ENCODE data around the gene HPCAL1.

GRCh38 chr2:10305254-10305635, 2.5 kb downstream of the HPCAL1 start:
- no peak for TF ChIP-seq POLR2A (IDR thresholded peaks at IDR 0.05)
- TF ChIP-seq, protein P1, sequence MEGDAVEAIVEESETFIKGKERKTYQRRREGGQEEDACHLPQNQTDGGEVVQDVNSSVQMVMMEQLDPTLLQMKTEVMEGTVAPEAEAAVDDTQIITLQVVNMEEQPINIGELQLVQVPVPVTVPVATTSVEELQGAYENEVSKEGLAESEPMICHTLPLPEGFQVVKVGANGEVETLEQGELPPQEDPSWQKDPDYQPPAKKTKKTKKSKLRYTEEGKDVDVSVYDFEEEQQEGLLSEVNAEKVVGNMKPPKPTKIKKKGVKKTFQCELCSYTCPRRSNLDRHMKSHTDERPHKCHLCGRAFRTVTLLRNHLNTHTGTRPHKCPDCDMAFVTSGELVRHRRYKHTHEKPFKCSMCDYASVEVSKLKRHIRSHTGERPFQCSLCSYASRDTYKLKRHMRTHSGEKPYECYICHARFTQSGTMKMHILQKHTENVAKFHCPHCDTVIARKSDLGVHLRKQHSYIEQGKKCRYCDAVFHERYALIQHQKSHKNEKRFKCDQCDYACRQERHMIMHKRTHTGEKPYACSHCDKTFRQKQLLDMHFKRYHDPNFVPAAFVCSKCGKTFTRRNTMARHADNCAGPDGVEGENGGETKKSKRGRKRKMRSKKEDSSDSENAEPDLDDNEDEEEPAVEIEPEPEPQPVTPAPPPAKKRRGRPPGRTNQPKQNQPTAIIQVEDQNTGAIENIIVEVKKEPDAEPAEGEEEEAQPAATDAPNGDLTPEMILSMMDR (IDR thresholded peaks at IDR 0.05), result no peak

Data from right lobe of liver (tissue), 4 donors.